ENCODE results near the gene MTX1.
"Not testable (repeated sequence)": the region's sequence is repeated elsewhere in the genome, so short reads cannot be mapped to it uniquely, and the experiment has no call there.

DNA sequence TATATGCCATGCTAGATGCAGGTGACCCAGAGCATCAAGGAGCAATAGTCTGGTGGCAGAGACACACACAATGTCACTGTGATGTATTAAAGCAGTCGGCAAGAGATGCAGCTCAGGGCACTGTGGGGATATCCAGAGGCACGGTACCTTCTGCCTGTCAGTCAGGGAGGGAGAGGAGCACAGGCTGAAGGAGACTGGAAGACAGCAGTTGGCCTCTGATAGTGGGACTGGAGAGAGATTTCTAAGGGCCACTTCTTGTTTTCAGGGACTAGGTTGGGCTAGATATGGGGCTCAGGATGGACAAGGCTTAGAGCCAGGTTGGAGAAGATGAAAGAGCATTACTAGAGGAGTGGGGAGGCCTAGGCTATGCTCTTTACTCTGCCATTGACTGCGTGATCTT, 22.8 kb downstream of the MTX1 start:
- TF ChIP-seq, protein P1, sequence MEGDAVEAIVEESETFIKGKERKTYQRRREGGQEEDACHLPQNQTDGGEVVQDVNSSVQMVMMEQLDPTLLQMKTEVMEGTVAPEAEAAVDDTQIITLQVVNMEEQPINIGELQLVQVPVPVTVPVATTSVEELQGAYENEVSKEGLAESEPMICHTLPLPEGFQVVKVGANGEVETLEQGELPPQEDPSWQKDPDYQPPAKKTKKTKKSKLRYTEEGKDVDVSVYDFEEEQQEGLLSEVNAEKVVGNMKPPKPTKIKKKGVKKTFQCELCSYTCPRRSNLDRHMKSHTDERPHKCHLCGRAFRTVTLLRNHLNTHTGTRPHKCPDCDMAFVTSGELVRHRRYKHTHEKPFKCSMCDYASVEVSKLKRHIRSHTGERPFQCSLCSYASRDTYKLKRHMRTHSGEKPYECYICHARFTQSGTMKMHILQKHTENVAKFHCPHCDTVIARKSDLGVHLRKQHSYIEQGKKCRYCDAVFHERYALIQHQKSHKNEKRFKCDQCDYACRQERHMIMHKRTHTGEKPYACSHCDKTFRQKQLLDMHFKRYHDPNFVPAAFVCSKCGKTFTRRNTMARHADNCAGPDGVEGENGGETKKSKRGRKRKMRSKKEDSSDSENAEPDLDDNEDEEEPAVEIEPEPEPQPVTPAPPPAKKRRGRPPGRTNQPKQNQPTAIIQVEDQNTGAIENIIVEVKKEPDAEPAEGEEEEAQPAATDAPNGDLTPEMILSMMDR (IDR thresholded peaks at IDR 0.05 in 4 of 5, conservative IDR thresholded peaks at IDR 0.05 in 1 of 5): not testable (repeated sequence)
- TF ChIP-seq POLR2A (IDR thresholded peaks at IDR 0.05): not testable (repeated sequence)

All from gastrocnemius medialis (tissue), 4 donors.